GM23338 (cell line): ENCODE measurements around the gene MAST4. TPM values are rescaled to one million over a fixed set of nuclear protein-coding genes. Genes with fewer than 3 reads are reported as not detected.

ENCODE experiments used
- ATAC-seq: fragments of 200-7000 bp; cut with Tn5 transposase; 3 replicates; pipeline ENCODE4 v1.9.1; 2020
- DNase-seq: peaks from one replicate; pipeline ENCODE4 v3.0.0-alpha.2; 2015; ENCODE audit warnings: low spot score
- H2AFZ ChIP-seq: fragments of 200-600 bp; sonication (generic); 2 replicates; pipeline ENCODE4 v1.8.0; 2016; ENCODE audit warnings: antibody characterized with exemption, mild to moderate bottlenecking, moderate library complexity
- H3F3A ChIP-seq: fragments of 200-600 bp; sonication (generic); replicated peaks from 2 replicates; pipeline ENCODE4 v1.8.0; 2017; ENCODE audit warnings: antibody characterized with exemption, mixed run types, low read depth
- H3K27ac ChIP-seq: fragments of 200-600 bp; sonication (generic); 2 replicates; pipeline ENCODE4 v1.6.1; 2016; ENCODE audit warnings: low read depth
- H3K27me3 ChIP-seq: fragments of 200-600 bp; sonication (generic); 2 replicates; pipeline ENCODE4 v1.8.0; 2016; ENCODE audit warnings: mild to moderate bottlenecking, mixed run types, moderate library complexity; ENCODE audit not compliant: insufficient read depth
- H3K36me3 ChIP-seq: fragments of 200-600 bp; sonication (generic); 2 replicates; pipeline ENCODE4 v1.8.0; 2016; ENCODE audit warnings: mild to moderate bottlenecking; ENCODE audit not compliant: insufficient read depth
- H3K4me1 ChIP-seq: fragments of 200-600 bp; sonication (generic); 2 replicates; pipeline ENCODE4 v1.8.0; 2016; ENCODE audit warnings: mild to moderate bottlenecking, moderate library complexity; ENCODE audit not compliant: insufficient read depth
- H3K4me2 ChIP-seq: fragments of 200-600 bp; sonication (generic); 2 replicates; pipeline ENCODE4 v1.7.1; 2017; ENCODE audit warnings: mixed run types
- H3K4me3 ChIP-seq: fragments of 200-600 bp; sonication (generic); 2 replicates; pipeline ENCODE4 v1.6.1; 2016; ENCODE audit warnings: mixed run types
- H3K79me2 ChIP-seq: fragments of 200-600 bp; sonication (generic); replicated peaks from 2 replicates; pipeline ENCODE4 v1.8.0; 2017; ENCODE audit warnings: mild to moderate bottlenecking; ENCODE audit not compliant: insufficient read depth
- H3K9me2 ChIP-seq: fragments of 200-600 bp; sonication (generic); 2 replicates; pipeline ENCODE4 v1.8.0; 2017; ENCODE audit not compliant: insufficient read depth
- H4K20me1 ChIP-seq: fragments of 200-600 bp; sonication (generic); replicated peaks from 2 replicates; pipeline ENCODE4 v1.8.0; 2017; ENCODE audit warnings: mild to moderate bottlenecking; ENCODE audit not compliant: insufficient read depth
- H3K27ac Mint-ChIP-seq: 2 replicates; pipeline ENCODE4 v1.8.0; 2020; ENCODE audit warnings: inconsistent platforms, mild to moderate bottlenecking, moderate library complexity, mixed read lengths
- H3K27me3 Mint-ChIP-seq: 3 replicates; pipeline ENCODE4 v1.8.0; 2022; ENCODE audit warnings: low read depth, mild to moderate bottlenecking, moderate library complexity, mixed read lengths, inconsistent platforms; ENCODE audit not compliant: insufficient read depth, poor library complexity
- H3K36me3 Mint-ChIP-seq: 3 replicates; pipeline ENCODE4 v1.8.0; 2021; ENCODE audit warnings: low read depth, mild to moderate bottlenecking, inconsistent platforms, moderate library complexity, mixed read lengths
- H3K4me1 Mint-ChIP-seq: 3 replicates; pipeline ENCODE4 v1.8.0; 2020; ENCODE audit warnings: mild to moderate bottlenecking, inconsistent platforms, mixed read lengths
- H3K4me3 Mint-ChIP-seq: 3 replicates; pipeline ENCODE4 v1.8.0; 2021; ENCODE audit warnings: moderate library complexity, mild to moderate bottlenecking, inconsistent platforms, mixed read lengths
- H3K9me3 Mint-ChIP-seq: 3 replicates; pipeline ENCODE4 v1.8.0; 2020; ENCODE audit warnings: moderate library complexity, mild to moderate bottlenecking, inconsistent platforms, mixed read lengths
- CREB1 ChIP-seq: fragments of 250-450 bp; sonication (Bioruptor Pico); IDR thresholded peaks from 2 replicates; pipeline ENCODE4 v1.5.0; 2020; ENCODE audit warnings: low read depth, mild to moderate bottlenecking, moderate library complexity
- ETS1 ChIP-seq: IDR thresholded peaks from 2 replicates; pipeline ENCODE4 v1.6.1; 2016; ENCODE audit warnings: antibody characterized with exemption
- EZH2 ChIP-seq: fragments of 200-600 bp; sonication (generic); IDR thresholded peaks from one replicate; pipeline ENCODE4 v1.8.0; 2017; ENCODE audit warnings: antibody characterized with exemption, mild to moderate bottlenecking, low read depth; ENCODE audit not compliant: unreplicated experiment
- EZH2phosphoT487 ChIP-seq: fragments of 200-600 bp; sonication (generic); IDR thresholded peaks from one replicate; pipeline ENCODE4 v1.8.1; 2018; ENCODE audit warnings: antibody characterized with exemption; ENCODE audit not compliant: unreplicated experiment
- JUNB ChIP-seq: IDR thresholded peaks from one replicate; pipeline ENCODE4 v1.6.1; 2016; ENCODE audit warnings: antibody characterized with exemption; ENCODE audit not compliant: unreplicated experiment
- NANOG ChIP-seq: IDR thresholded peaks from 2 replicates; pipeline ENCODE4 v1.6.1; 2016; ENCODE audit warnings: antibody characterized with exemption, borderline replicate concordance
- POLR2AphosphoS5 ChIP-seq: IDR thresholded peaks from 2 replicates; pipeline ENCODE4 v1.6.1; 2016; ENCODE audit warnings: antibody characterized with exemption, low read depth
- REST ChIP-seq: IDR thresholded peaks from one replicate; pipeline ENCODE4 v1.6.1; 2018; ENCODE audit warnings: antibody characterized with exemption; ENCODE audit not compliant: unreplicated experiment
- STAT1 ChIP-seq: IDR thresholded peaks from one replicate; pipeline ENCODE4 v1.6.1; 2016; ENCODE audit warnings: antibody characterized with exemption; ENCODE audit not compliant: unreplicated experiment
- ZNF114 ChIP-seq: fragments of 250-450 bp; sonication (Bioruptor Pico); IDR thresholded peaks from 2 replicates; pipeline ENCODE4 v1.5.0; 2020; ENCODE audit warnings: mild to moderate bottlenecking, moderate library complexity
- polyA plus RNA-seq: library from polyadenylated mRNA; unstranded; fragments of >200 nt; fragmentation: Nextera tagmentation; extraction: Ambion mirVana; gene quantifications from 2 replicates; pipeline ENCODE4 v1.2.1, GENCODE V29; 2016
- total RNA-seq: library from RNA; depleted of rRNA; stranded (reverse); fragments of >200 nt; shearing (Covaris generic); gene quantifications from 2 replicates; pipeline ENCODE4 v1.2.3, GENCODE V29; 2014

MAST4 gene
- total and polyA plus RNA-seq, 2 experiments from 2014 or later: 3.6 to 8.5 TPM

DNA sequence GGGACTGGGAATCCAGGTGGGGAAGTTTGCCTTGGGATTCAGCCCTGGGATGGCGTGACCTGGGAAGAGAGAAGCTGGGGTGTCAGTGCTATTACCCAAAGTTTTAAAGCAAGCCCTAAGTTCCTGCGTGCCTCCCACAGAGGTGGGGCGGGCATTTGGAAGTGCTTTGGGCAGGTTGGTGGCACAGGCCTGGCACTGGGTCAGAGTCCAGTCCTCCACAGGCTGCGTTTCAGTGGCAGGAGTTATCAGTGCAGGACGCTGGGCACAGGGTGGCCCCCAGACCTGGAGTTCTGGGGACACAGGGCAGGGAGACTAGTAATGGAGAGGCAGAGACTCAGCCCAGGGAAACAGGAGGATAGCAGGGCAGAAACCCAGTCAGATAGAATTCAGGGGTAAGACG, 147.2 kb downstream of the MAST4 start:
- H3K4me1 ChIP-seq: no peaks in the 10 kb centered on the region
- H4K20me1 ChIP-seq: no peaks in the 10 kb centered on the region
- H3K4me3 ChIP-seq: no peak overlapping the region
- H3K27ac ChIP-seq: no peak overlapping the region
- no peaks in the 10 kb centered on the region for H3K36me3 ChIP-seq
- H3K4me1 Mint-ChIP-seq: no peaks in the 10 kb centered on the region
- H3K27ac Mint-ChIP-seq: no peak overlapping the region
- no peak overlapping the region for H3K4me3 Mint-ChIP-seq
- DNase-seq (no peak), ATAC-seq (no peak)
- H2AFZ ChIP-seq: no peak overlapping the region
- H3K4me2 ChIP-seq: no peak overlapping the region
- H3K79me2 ChIP-seq: no peaks in the 10 kb centered on the region
- TF ChIP-seq JUNB: no peak
- no peak for TF ChIP-seq POLR2AphosphoS5
- no peak for TF ChIP-seq EZH2phosphoT487
- TF ChIP-seq ZNF114 (CRISPR knock-in tag): no peak
- TF ChIP-seq EZH2: no peak
- TF ChIP-seq REST: no peak
- TF ChIP-seq CREB1 (CRISPR knock-in tag): no peak
- no peak for TF ChIP-seq STAT1
- no peak for TF ChIP-seq NANOG
- no peak for TF ChIP-seq ETS1
- no peaks in the 10 kb centered on the region for H3K9me3 Mint-ChIP-seq
- no peaks in the 10 kb centered on the region for H3K27me3 ChIP-seq
- no peaks in the 10 kb centered on the region; the same call in 2 of the 3 replicates for H3K36me3 Mint-ChIP-seq
- peaks cover 3% of the 10 kb centered on the region for H3K27me3 Mint-ChIP-seq
- peaks cover 11% of the 10 kb centered on the region; the same call in 1 of the 2 replicates for H3K9me2 ChIP-seq
- no peaks in the 10 kb centered on the region for H3F3A ChIP-seq

GRCh38 chr5:66744040-66744439, 147.8 kb downstream of the MAST4 start:
- no peak overlapping the region for H3K27ac Mint-ChIP-seq
- H3K4me1 Mint-ChIP-seq: no peaks in the 10 kb centered on the region
- Histone ChIP-seq H3K4me2 (no peak overlapping the region), H3K4me3 (no peak overlapping the region), H3K36me3 (no peaks in the 10 kb centered on the region), H3K27me3 (no peaks in the 10 kb centered on the region), H3K79me2 (no peaks in the 10 kb centered on the region), H3F3A (no peaks in the 10 kb centered on the region), H3K9me2 (peaks cover 11% of the 10 kb centered on the region), H3K4me1 (no peaks in the 10 kb centered on the region), H3K27ac (no peak overlapping the region), H2AFZ (no peak overlapping the region), H4K20me1 (no peaks in the 10 kb centered on the region)
- DNase-seq (no peak), ATAC-seq (no peak)
- peaks cover 3% of the 10 kb centered on the region for H3K27me3 Mint-ChIP-seq
- H3K9me3 Mint-ChIP-seq: peaks cover 4% of the 10 kb centered on the region; the same call in 2 of the 3 replicates
- no peak for TF ChIP-seq REST
- H3K36me3 Mint-ChIP-seq: peaks cover 3% of the 10 kb centered on the region; the same call in 2 of the 3 replicates
- no peak overlapping the region for H3K4me3 Mint-ChIP-seq
